NCI-H146 treated with DMSO at 0.1 percent for 48 hours (cell line): ENCODE data around the gene YPEL3.

Source experiments
- DNase-seq: peaks from one replicate; lab custom pipeline; 2025; ENCODE audit not compliant: unreplicated experiment; lab: John Stamatoyannopoulos, UW

Gene YPEL3

GRCh38 chr16:30090610-30091331, 5.2 kb downstream of the YPEL3 start:
- no peak for DNase-seq

- no peak for DNase-seq
Observed at GRCh38 chr16:30088832-30089624, 7.0 kb downstream of the YPEL3 start.

GRCh38 chr16:30088237-30088831, 7.7 kb downstream of the YPEL3 start:
- DNase-seq, result no peak

DNA sequence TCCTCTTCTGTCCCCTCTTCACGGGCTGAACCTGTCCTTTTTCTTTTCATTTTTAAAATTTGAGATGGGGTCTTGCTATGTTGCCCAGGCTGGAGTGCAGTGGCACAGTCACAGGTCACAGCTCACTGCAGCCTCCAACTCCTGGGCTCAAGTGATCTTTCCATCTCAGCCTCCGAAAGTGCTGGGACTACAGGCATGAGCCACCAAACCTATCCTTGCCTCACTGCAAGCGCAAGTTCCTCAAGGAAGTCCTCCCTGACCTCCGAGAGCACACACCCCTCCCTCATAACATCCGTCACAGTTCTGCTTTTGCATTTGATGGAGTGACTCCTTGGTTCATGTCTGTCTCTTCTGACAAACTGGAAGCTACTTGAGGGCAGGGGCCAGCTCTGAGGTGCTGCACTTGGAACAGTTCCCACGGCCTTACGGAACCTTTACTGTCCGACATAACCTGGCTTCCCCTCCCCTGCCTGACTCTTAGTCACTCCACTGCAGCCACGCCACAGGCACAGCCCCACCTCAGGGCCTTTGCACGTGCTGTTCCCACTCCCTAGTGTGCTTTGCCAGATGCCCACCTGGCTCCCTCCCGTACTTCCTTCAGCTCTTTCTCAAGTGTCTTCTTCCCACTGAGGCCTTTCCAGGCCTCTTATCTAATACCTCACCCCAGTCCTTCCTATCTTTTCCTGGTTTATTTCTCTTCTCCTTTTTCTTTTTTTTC, 8.7 kb downstream of the YPEL3 start:
- no peak for DNase-seq

DNA sequence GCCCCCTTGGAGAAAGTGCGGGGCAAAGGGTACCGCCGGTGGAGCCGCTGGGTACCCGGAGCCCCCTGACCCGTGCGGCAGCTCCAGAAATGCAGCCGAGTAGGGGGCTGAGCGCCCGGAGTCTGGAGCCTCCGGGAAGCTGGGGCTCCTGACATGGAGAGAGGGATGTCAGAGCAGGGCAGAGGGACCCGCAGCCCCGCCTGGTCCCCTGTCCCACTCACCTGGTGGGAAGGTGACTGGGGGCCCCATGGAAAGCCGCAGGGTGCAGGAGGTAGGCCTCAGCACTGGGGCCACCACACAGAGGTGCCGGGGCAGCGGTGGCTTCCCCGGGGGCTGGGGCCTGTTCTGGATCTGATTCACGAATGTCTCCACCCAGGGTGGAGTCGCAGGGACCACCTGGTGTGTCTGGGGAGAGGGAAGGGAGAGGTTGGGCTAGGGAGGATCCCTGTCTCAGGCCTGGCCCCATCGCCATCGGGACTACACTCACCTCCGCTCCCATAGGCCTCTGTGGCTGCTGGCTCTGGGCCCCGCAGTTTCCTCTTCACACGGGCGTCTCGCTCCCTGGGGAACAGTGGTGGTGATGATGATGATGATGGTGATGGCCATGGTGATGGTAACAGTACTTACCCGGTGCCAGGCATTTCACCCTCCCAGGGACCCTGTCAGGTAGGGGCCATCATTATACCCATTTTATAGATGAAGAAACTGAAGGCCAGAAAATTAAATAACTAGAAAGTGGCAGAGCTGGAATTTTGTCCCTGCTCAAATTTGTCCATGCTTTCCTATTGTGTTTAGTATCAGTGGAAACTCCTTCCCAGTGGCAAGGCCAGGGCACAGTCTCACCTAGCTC, 9.5 kb downstream of the YPEL3 start:
- no peak for DNase-seq

DNA sequence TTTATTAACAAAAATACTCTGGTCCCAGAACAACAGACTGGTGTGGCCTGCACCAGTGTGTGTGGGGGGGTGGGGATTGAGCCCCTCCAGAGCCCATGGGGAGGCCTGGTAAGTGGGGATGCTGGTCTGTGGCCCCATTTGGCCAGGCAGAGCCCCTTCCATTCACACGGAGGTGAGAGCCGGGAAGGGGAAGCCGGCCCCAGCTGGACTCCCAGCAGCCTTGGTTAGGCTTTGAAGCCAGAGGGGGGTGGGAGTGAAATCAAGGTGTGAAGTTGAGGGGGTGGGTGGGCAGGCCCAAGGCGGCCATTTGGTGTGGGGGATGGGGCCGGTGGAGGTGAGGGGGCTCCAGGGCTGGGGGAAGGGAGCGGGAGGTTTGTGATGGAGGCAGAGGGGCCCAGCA, 10.2 kb downstream of the YPEL3 start:
- DNase-seq, result no peak

- DNase-seq, result no peak
Observed at GRCh38 chr16:30085247-30085646, 10.8 kb downstream of the YPEL3 start.

DNA sequence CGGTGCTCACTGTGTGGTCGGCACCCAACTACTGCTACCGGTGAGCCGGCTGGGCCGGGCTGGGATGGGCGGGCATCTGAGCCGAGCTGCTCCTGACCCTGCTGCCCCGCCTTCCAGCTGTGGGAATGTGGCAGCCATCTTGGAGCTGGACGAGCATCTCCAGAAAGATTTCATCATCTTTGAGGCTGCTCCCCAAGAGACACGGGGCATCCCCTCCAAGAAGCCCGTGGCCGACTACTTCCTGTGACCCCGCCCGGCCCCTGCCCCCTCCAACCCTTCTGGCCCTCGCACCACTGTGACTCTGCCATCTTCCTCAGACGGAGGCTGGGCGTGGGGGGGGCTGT, 11.2 kb downstream of the YPEL3 start:
- DNase-seq, result no peak

- DNase-seq, result no peak
Observed at GRCh38 chr16:30084096-30084815, 11.8 kb downstream of the YPEL3 start.

DNA sequence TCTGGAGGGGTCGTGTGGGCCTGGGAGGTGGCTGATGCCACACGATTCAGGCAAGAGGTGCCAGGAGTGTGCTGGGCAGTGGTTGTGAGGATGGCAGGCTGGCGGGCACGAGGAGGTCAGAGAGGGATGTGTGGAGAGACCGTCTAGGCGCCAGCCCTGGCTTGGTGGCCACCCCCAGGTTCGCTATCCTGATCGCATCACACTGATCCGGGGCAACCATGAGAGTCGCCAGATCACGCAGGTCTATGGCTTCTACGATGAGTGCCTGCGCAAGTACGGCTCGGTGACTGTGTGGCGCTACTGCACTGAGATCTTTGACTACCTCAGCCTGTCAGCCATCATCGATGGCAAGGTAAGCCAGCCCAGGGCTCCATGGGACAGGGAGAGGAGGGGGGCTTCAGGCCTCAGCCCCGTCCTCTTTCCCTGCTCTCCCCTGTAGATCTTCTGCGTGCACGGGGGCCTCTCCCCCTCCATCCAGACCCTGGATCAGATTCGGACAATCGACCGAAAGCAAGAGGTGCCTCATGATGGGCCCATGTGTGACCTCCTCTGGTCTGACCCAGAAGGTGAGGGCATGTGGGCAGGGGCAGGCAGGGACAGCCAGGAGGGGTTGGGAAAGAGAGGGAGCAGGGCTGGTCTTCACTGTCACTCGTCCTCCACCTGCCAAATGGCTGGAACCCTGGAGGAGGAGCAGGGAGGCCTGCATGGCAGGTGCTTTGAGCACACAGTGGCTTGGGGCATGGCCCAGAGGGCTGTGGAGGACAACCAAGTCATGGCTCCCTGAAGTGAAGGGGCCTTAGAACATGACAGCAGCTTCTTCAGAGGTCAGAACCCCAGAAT, 12.6 kb downstream of the YPEL3 start:
- no peak for DNase-seq

DNA sequence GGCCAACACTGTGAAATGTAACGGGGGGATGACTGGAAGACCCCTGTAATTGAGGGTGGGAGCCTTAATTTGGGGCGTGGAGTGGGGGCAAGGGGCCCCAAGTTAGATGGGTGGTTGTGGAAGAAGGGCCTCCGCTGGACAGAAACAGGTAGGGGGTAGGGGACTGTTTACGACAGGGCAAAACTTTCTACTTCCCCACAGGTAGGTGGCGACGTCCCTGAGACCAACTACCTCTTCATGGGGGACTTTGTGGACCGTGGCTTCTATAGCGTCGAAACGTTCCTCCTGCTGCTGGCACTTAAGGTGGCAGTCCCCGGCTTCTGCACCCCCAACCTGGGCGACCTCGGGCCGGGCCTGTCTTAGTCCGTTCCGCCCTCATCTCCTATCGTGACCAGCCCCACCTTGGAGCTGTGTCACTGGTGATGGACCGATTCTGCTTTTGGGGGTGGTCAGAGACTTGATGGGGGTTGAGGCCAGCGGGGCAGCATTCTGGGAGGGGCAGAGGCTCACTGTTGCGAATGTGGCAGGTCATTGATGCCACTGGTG, 13.4 kb downstream of the YPEL3 start:
- no peak for DNase-seq

DNA sequence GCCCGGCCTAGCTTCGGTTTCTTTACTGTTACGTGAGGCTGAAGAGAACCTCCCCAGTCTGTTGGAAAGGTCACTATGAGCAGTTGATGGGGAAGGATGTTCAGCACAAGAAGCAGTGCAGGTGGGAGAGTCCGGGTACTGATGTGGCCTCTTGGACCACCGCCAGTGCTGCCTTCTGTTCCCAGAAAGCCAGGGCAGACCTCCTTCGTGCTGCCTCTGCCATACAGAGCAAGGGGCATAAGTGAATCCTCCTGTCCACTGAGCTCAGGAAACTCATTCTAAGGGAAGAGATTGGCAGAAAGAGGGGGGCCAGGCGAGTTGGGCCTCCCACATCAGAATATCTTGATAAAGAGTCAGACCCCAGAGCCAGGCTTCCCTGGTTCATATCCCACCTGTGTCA, 16.5 kb downstream of the YPEL3 start:
- no peak for DNase-seq

- no peak for DNase-seq
Observed at GRCh38 chr16:30078744-30079143, 17.3 kb downstream of the YPEL3 start.

DNA sequence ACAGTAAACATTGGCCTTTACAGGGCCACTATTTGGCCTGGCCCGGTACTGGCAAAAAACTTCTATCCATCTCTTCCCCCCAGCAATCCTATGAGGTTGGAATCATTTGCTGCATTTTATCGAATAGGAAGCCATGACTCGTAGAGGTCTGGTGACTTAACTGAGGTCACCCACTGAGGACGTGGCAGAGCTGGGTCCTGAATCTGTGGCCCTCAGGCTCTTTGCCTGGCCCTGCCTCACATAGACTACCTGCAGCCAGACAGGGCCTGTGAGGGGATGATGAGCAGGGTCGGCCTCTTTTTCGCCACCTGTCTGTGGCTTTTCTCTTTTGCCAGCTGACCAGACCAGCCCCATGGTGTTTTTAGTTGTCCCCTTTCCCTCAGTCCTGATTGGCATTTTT, 18.4 kb downstream of the YPEL3 start:
- no peak for DNase-seq

- DNase-seq, result no peak
Observed at GRCh38 chr16:30076276-30076791, 19.7 kb downstream of the YPEL3 start.

DNA sequence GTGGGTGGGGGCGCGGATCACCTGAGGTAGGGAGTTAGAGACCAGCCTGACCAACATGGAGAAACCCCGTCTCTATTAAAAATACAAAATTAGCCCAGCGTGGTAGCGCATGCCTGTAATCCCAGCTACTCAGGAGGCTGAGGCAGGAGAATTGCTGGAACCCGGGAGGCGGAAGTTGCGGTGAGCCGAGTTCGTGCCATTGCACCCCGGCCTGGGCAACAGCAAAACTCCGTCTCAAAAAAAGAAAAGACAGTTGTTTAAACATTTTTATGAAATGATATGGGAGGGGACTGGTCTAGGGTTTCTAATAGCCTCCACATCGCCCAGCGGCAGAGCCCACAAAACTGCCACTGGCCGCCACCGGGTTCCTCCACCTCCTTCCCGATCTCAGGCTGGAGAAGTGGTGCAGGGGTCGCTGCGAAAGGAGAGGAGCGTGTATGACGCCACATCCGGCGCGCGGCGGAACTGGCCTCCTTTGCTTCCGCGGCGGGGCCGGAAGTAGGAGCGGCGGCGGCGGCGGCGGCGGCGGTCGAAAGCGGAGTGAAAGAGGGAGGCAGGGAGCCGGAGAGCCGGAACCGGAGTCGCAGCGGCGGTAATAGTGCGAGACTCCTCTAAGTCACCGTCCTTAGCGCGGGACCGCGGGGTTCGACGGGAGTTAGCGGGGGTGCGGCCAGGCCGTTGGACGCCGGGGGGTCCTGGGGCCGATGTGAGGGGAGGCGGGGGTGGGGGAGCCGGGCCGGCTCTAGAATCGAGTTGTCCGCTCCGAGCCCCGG, 20.3 kb downstream of the YPEL3 start, which contains the start of gene PPP4C:
PPP4C (plus strand) TSS at position 492 of the 773 bp plus-strand sequence. CDS start 384 bp downstream, outside the sequence.
- peak; percentile 89 for DNase-seq

DNA sequence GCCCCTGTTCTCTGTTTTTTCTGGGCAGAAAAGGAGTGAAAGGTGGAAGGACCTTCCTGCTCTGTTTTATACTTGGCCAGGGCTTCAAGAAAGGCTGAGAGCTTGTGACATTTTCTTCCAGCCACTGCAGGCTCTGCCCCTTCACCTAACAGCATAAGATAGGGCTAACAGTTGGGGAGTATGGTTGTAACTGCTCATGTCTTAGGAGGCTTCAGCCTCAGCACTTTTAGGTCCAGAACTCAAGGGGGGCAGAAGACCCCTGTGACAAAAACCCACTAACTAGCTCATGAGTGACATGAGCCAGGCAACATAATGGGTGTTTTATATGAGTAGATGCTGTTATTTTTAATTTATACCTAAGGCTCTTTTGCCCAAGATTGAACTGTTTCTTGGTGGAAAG, 25.5 kb downstream of the YPEL3 start:
- no peak for DNase-seq
